Measurements from ENCODE around the gene ESRRA. TPM values are rescaled to one million over a fixed set of nuclear protein-coding genes. Genes with fewer than 3 reads are reported as not detected.

The ESRRA gene
- total and polyA plus RNA-seq, 9 of the 15 experiments (the other 6 are each of a cell fraction or from before 2014, with no cell fraction given): 0.27 to 89.7 (median 23.7) TPM

GRCh38 chr11:64296236-64296635 is 9.1 kb upstream of the ESRRA start:
- no peak for FAIRE-seq
- POLR2A ChIA-PET: no interaction called here
- in situ Hi-C loops (cut with MboI): no loop called here
- Histone ChIP-seq H3K9me1 (ENCODE audit: control insufficient read depth, insufficient read depth, low read length) (no peaks in the 10 kb centered on the region), H4K20me1 (replicated peaks; ENCODE audit: control insufficient read depth, insufficient read depth, low read length) (no peaks in the 10 kb centered on the region; the same call in 1 of the 2 replicates), H3K4me3 (no peak overlapping the region), H2AFZ (ENCODE audit: low read depth, low read length) (no peak overlapping the region), H3K9me3 (replicated peaks; ENCODE audit: control insufficient read depth, insufficient read depth, low read depth, low read length) (no peaks in the 10 kb centered on the region), H3K4me2 (ENCODE audit: insufficient read depth, low read length) (no peak overlapping the region), H3K36me3 (ENCODE audit: control insufficient read depth, insufficient read depth, low read length) (no peaks in the 10 kb centered on the region), H3K4me1 (replicated peaks in 1 of 2; ENCODE audit: control insufficient read depth in 2 of 2, insufficient read depth in 2 of 2, low read length in 2 of 2) (peaks cover 3 to 54% of the 10 kb centered on the region in 2 experiments; a peak in 4 of 5 replicates), H3K79me2 (ENCODE audit: control insufficient read depth, insufficient read depth, low read length) (no peaks in the 10 kb centered on the region), H3K27ac (ENCODE audit: extremely low read depth, low read depth, low read length) (no peak overlapping the region), H3K9ac (ENCODE audit: insufficient read depth in 1 of 2, low read depth in 2 of 2, low read length in 2 of 2) (no peak overlapping the region; a peak in 1 of 4 replicates), H3K27me3 (ENCODE audit: control insufficient read depth in 2 of 2, insufficient read depth in 2 of 2, low read length in 2 of 2) (peaks cover 48 to 65% of the 10 kb centered on the region in 2 experiments)
- no peak for DNase-seq (ENCODE audit: extremely low read depth in 1 of 4, low spot score in 3 of 4)
- no peak for ATAC-seq
- BruUV-seq (replicated peaks): no TSS peak
- intact Hi-C loops (cut with micrococcal nuclease): no loop called here
- WGBS (ENCODE audit: insufficient coverage, low coverage, missing lambda C conversion rate): 0% methylated on average over 1 of the region's 1 CpG
- CTCF ChIA-PET (ENCODE audit: low intra/inter-chr PET ratio): no interaction called here
- TF ChIP-seq SMAD2 (IDR thresholded peaks at IDR 0.05; ENCODE audit: low read depth, low read length) (no peak), HMGN3 (IDR thresholded peaks at IDR 0.05; ENCODE audit: borderline replicate concordance, extremely low read depth, insufficient read length, low read depth, low read length) (no peak), RREB1 (CRISPR knock-in tag; IDR thresholded peaks at IDR 0.05) (no peak), SRSF3 (IDR thresholded peaks at IDR 0.05; ENCODE audit: insufficient read depth, low read length) (no peak), ZNF133 (CRISPR knock-in tag; IDR thresholded peaks at IDR 0.05) (no peak), HDAC8 (tag; IDR thresholded peaks at IDR 0.05) (no peak), SRSF9 (IDR thresholded peaks at IDR 0.05; ENCODE audit: borderline replicate concordance, low read depth, low read length) (no peak), SMC3 (conservative IDR thresholded peaks at IDR 0.05; ENCODE audit: insufficient read depth, low read depth, low read length) (no peak), NCOA1 (IDR thresholded peaks at IDR 0.05; ENCODE audit: low read depth) (no peak), GTF2F1 (IDR thresholded peaks at IDR 0.05; ENCODE audit: low read depth, low read length) (no peak), ZNF57 (CRISPR knock-in tag; IDR thresholded peaks at IDR 0.05) (no peak), XRCC4 (IDR thresholded peaks at IDR 0.05; ENCODE audit: extremely low read depth, insufficient read depth, insufficient read length) (no peak)
- TF ChIP-seq, protein P1, sequence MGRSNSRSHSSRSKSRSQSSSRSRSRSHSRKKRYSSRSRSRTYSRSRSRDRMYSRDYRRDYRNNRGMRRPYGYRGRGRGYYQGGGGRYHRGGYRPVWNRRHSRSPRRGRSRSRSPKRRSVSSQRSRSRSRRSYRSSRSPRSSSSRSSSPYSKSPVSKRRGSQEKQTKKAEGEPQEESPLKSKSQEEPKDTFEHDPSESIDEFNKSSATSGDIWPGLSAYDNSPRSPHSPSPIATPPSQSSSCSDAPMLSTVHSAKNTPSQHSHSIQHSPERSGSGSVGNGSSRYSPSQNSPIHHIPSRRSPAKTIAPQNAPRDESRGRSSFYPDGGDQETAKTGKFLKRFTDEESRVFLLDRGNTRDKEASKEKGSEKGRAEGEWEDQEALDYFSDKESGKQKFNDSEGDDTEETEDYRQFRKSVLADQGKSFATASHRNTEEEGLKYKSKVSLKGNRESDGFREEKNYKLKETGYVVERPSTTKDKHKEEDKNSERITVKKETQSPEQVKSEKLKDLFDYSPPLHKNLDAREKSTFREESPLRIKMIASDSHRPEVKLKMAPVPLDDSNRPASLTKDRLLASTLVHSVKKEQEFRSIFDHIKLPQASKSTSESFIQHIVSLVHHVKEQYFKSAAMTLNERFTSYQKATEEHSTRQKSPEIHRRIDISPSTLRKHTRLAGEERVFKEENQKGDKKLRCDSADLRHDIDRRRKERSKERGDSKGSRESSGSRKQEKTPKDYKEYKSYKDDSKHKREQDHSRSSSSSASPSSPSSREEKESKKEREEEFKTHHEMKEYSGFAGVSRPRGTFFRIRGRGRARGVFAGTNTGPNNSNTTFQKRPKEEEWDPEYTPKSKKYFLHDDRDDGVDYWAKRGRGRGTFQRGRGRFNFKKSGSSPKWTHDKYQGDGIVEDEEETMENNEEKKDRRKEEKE (IDR thresholded peaks at IDR 0.05; ENCODE audit: borderline replicate concordance in 1 of 2, control insufficient read depth in 1 of 2, low read depth in 2 of 2, low read length in 1 of 2): no peak
- TF ChIP-seq, protein P2, sequence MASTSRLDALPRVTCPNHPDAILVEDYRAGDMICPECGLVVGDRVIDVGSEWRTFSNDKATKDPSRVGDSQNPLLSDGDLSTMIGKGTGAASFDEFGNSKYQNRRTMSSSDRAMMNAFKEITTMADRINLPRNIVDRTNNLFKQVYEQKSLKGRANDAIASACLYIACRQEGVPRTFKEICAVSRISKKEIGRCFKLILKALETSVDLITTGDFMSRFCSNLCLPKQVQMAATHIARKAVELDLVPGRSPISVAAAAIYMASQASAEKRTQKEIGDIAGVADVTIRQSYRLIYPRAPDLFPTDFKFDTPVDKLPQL (IDR thresholded peaks at IDR 0.05; ENCODE audit: extremely low read depth, insufficient read length): no peak
